Activated CD4-positive, alpha-beta T cell treated with anti-CD3 and anti-CD28 coated beads, Interleukin-2, amount 50 U/mL, for 16 hours (primary cell): ENCODE measurements around the gene MAP6D1.

Source experiments
- DNase-seq: peaks from one replicate; pipeline ENCODE4 v3.0.0-alpha.2; 2020

The MAP6D1 gene

DNA sequence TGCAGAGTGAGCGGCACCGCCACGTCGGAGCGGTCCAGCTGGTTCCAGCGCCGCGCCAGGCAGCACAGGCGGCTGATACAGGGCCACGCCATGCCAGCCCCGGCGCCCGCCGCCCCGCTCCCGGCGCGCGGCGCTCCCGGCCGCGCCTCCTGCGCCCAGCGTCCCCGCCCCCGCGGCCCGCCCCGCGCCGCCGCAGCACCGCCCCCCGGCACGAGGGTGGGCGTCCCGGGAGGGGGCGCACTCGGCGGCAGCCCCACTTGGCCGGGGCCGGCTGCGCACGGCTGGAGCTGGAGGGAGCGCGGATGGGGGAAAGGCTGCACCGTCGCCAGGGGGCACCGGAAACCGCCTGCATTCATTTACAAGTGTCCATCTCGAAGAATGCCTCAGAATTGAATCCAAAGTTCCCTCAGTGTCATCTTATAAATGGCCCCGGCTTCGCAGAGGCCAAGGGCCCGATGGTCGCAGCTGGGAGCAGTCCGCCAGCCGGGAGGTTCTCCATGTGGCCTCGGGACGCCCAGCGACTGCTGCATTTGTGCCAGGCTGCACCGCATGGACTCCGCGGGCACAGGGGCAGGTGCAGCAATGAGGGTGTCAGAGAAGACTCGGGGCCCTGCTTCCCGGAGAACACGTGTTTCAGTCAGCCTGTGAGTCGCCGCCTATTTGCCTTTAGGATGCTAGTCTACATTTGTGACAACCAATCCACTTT, at the start of gene MAP6D1:
Gene MAP6D1, minus strand, starts transcription at position 122 of the 706 bp plus-strand sequence. Its CDS starts 30 bp downstream, at position 92.
- DNase-seq: peak; percentile 35

DNA sequence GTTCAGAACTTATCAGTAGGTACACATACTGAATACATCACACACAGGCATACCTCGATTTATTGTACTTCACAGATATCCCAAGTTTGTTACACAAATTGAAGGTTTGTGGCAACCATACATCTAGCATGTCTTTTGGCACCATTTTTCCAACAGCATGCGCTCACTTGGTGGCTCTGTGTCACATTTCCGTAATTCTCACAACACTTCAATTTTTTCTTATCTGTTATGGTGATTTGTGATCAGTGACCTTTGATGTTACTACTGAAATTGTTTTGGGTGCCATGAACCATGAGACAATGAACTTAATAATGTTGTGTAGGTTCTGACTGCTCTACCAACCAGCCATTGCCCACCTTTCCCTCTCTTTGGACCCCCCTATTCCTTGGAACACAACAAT, 48.5 kb upstream of the MAP6D1 start:
- DNase-seq: no peak

DNA sequence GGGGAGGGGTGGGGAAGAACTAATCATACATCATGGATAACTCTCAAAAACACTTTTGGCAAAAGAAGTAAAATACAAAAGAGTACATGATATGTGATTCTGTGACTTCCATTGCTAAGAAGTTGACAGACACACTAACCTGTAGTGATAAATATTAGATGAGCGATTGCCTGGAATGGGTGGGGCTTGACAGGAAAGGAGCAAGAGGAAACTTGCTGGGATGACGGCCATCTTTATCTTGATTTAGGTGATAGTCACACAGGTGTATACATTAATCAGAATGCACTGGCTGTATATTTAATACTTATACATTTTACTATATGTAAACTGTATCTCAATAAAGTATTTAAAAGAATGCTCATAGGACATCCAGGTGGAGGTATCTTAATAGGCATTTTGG, 46.2 kb upstream of the MAP6D1 start:
- no peak for DNase-seq

DNA sequence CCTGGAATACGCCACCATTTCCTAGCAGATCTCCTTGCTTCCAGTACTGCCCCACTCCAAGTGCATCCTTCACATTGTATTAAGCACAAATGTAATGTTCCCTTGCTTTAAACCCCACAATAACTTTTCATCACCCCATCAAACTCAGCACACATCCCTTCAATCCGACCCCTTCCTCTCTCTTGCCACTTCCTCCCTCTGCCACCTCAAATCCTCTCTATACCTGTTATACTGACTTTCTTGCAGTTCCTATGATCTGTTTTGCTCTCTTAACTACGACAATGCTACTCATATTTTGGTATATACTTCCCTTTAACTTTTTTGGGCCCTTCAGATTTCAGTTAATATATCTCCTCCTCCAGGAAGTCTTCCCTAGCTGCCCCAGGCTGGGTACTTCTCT, 45.2 kb upstream of the MAP6D1 start:
- no peak for DNase-seq

DNA sequence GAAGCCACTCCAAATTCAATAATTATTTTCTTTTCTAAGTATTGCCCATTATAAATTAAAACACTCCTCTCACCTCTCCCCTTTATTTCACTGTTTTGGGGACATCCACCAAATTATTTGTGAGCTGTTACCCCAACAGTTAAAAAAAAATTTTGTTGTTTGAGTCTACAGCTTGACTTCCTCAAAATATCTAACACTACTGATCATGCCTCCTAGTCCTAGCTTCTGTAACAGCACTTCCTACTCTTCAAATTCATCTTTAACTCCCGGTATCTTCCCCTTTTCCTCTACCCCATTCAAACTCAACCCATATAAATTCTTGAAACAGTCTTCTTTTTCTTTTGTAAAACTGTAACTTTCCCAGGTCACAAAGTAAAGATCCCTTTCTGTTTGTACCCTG, 43.4 kb upstream of the MAP6D1 start:
- DNase-seq: no peak

DNA sequence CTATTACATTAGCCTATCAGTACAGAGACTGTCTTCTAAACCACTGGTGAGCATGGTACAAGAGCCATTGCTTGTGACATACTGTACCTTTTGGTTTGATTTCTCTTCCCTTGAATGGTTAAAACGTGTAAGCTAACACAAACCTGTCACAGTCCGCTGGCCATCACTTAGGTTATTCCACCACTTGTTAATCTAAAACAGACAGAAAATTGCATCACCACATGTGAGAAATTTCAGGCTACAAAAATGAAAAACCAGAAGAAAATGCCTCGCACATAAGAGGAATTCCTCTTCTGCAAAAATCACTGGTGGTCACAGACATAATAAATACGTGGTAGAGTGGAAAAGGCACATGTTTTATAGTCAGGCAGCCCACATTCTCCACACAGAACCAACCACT, 37.2 kb upstream of the MAP6D1 start:
- DNase-seq: no peak

DNA sequence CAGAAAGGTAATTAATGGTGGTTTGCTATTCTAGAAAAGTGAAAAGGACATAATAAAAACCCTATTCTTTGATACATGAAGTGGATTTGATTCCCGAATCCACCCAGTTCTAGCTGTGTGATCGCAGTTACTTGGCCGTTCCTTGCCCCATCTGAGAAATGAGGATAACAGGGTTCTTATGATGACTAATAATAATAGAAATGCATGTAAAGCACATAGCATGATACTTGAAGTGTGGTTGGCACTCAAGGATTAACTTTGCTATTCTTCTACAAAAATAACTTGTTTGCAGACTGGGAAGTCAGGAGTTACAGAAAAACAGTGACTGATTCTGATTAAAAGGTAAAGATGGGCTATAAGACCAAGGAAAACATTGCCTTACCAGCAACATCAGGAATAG, 32.5 kb upstream of the MAP6D1 start:
- DNase-seq: no peak

DNA sequence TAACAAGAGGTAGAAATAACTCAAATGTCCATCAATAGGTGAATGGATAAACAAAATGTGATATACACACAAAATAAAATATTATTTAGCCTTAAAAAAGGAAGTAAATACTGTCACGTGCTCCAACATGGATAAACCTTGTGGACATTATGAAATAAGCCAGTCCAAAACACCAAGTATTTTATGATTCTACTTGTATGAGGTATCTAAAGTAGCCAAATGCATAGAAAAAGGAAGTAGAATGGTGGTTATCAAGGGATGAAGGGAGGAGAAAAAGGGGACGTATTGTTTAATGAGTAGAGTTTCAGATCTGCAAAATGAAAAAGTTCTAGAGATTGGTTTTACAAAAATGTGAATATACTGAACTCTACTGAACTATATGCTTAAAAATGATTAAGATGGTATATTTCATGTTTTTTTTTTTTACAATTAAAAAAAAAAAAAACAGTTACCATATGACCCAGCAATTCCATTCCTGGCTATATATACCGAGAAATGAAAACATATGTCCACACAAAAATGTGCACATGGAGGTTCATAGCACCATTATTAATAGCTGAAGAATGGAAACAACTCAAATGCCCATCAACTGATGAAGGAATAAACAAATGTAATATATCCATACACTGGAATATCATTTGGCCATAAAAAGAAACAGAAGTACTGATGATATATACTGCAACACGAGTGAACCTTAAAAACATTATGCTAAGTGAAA, 29.1 kb upstream of the MAP6D1 start:
- no peak for DNase-seq

DNA sequence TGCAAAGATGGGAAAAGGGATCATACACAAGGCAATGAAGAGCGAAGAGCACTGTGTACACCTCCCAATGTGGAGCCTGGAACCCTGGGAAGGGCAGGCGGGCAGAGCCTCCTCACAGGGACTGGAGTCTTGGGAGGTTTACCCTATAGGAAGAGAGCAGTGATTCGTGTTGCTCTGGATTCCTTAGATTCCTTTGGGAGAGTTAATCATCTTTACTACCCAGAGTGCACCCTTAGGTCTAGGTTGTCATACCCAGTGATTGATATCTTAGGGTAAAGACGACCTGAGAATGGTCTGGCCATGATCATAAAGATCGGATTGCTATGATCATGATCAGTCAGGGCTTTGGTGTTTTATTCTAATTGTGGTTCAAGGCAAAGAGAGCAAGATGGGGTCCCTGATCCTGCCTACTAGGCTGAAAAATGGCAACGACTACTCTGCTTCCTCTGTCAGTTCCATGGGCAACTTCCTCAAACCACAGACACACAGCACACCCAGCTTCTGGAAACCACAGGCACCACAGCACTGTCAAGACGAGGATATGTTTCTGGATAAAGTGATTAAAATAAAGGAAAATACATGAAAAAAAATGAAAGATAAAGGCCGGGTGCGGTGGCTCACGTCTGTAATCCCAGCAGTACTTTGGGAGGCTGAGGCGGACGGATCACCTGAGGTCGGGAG, 20.4 kb upstream of the MAP6D1 start:
- no peak for DNase-seq

DNA sequence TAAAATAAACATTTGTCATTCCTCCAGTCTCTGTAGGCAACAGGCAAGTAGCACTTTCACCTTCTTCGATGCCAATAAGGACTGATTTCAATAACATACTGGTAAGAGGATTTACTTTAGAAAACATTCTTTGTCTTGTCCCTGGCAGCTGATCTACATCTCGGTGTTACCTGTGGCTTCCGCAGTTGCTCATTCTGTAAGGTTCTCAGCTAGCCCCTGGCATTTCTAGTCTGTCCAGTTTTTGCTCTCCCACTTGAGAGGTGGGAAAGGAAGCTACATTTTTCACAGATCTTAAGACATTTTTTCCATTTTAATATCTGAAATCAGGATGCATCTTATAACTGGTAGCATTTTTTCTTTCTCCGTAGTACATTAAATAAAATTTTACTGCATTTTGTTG, 19.7 kb upstream of the MAP6D1 start:
- no peak for DNase-seq

DNA sequence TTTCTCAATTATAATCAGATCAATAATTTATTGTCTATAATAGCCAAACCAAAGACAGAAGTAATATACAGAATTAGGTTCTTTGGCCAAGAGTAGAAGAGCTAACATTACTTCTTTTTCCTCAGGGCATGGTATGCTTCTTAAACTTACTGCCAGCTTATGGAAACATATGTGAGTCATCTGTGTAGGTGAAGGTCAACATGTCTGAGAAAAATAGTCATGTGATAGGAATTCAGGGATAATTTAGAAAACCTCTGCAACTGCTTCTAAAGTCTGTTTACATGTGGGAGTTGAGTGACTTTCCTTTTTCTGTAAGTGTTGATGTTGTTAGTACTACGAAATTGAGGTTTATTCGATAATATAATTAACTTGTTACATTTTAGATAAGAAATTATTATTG, 19.2 kb upstream of the MAP6D1 start:
- peak; percentile 21 for DNase-seq

DNA sequence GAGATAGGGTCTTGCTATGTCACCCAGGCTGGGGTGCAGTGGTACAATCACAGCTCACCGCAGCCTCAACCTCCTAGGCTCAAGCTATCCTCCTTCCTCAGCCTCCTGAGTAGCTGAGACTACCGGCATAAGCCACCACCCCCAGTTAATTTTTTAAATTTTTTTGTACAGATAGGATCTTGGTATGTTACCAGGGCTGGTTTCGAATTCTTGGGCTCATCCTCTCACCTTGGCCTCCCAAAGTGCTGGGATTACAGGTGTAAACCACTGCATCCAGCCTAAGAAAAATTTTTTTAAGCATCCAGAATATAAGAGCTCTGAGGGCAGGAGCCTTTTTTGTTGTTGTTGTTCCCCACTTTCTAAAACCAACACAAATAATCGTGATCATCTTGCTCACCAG, 14.4 kb upstream of the MAP6D1 start:
- DNase-seq: no peak

DNA sequence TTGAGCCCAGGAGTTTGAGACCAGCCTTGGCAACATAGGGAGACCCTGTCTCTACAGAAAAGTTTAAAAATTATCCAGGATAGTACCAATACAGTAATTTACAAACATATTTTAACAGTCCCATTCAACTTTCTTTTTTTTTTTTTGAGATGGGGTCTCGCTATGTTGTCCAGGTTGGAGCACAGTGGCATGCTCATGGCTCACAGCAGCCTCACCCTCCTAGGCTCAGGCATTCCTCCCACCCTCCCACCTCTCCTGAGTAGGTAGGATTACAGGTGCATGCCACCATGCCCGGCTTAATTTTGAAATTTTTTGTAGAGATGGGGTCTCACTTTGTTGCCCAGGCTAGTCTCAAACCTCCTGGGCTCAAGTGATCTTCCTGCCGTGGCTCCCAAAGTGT, 12.5 kb upstream of the MAP6D1 start:
- no peak for DNase-seq

DNA sequence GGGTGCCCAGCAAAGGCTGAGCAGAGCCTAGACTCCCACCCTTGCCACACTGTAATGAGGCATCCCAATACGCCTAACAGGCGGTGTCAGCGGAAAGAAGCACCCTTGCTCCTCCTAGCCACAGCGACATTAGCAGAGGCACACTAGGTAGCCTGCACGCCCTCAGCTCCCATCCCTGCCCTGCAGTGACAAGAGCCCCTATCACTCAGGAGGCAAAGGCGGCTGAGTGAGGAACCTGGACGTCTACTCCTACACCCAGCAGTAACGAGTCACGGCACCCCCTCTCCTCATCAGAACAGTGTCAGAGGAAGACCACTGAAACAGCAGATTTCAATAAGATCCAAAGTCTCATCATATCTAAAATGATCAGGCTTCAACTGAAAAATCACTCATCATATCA, 12.0 kb upstream of the MAP6D1 start:
- no peak for DNase-seq

DNA sequence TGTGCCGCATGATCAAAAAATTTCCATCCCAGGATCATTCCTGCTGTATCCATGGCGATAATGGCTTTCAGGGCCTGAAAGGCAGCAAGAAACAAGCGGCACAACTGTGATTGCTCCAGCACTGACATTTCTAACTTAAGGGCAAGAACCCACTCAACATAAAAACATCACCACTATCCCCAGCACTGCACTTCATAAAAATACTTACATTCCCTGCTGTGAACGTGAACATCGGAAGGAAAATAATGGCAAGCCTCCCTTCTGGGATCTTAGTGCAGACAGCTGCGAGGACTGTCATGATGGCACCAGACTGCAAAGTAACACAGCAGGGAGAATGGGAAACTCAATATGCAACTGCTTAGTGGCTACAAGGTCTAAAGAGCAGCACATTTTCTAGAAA, 8.1 kb upstream of the MAP6D1 start:
- DNase-seq: no peak

DNA sequence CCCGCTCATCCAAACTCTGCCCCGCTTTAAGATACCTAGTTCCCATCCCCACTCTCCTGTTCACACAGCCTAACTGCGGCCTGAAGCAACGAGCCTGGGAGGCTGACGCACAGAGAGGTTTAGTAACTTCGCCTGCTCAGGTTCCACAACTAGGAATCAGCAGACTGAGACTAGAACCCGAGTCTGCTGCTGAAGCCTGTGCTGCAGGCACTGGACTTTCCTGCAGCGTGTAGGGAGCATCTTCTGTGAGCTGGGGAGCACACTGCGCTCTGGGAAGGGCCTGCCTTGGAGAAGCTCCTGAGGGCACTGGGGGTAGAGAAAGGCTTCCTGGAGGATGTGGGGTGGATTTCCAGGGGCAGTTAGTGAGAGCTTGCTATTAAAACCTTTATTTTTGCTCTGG, 4.8 kb upstream of the MAP6D1 start:
- DNase-seq: no peak

DNA sequence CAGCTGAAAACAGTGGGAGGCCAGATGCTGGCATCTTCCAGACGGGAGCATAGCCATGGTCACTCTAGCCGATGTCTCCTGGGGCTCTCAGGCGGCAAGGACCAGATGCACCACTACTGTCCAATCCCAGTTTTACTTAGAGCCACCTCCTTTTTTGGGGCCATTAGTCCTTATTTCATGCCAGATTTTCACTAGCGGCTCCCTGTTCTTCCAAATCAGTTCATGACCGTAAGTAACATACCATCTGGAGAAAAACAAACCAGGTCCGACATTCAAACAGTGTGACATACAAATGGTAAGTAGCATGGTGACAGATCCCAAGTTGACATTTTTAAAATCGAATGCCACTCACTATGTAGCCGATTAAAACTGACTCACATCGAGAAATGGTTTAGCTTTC, 4.1 kb upstream of the MAP6D1 start:
- DNase-seq: no peak

DNA sequence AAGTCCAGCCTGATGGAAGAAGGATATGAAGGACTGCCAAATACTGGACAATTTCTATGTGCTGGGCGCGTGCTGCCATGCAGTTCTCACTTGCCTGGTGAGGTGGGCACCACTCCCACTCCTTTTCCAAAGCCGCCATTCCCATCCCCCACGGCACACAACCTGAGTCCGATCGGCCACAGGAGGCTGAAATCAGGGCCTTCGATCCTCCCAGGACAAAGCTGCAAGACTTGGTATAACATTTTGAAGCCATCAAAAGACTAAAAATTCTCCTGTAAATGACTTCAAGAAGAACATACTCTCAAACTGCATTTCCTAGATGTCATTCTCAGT, 3.1 kb upstream of the MAP6D1 start:
- DNase-seq: no peak

DNA sequence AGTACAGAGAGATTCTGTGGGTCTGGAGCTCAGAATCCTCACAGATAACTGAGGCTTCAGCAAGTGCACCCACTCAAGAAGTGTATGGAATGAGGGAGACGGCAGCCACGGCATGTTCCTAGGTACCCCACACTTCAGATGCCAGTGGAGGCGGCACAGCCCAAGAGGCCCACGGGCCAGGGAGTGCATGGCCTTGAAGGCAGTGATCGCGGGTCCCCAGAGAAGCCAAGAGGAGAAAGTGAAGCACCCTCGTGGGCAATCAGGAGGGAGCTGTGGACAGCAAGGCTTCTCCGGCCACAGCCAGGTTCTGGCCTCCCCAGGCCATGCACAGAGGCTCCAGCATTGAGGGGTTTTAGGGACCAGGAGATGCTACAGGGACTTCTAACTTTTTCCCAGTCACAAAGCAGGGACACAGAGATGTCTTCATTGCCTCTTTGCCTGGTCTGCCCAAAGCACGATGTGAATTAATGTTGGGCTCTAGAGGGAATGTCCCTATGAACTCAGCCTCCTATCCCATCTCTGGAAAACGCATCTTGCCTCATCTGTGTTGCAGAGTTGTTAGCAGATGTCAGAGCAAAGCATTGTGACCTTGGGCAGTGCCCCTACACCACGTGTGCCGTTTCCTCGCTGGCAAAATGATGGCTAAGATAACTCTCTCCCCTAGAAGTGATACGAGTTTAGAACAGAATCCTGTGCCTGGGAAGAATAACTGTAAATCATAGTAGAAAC, 2.6 kb upstream of the MAP6D1 start:
- DNase-seq: no peak

DNA sequence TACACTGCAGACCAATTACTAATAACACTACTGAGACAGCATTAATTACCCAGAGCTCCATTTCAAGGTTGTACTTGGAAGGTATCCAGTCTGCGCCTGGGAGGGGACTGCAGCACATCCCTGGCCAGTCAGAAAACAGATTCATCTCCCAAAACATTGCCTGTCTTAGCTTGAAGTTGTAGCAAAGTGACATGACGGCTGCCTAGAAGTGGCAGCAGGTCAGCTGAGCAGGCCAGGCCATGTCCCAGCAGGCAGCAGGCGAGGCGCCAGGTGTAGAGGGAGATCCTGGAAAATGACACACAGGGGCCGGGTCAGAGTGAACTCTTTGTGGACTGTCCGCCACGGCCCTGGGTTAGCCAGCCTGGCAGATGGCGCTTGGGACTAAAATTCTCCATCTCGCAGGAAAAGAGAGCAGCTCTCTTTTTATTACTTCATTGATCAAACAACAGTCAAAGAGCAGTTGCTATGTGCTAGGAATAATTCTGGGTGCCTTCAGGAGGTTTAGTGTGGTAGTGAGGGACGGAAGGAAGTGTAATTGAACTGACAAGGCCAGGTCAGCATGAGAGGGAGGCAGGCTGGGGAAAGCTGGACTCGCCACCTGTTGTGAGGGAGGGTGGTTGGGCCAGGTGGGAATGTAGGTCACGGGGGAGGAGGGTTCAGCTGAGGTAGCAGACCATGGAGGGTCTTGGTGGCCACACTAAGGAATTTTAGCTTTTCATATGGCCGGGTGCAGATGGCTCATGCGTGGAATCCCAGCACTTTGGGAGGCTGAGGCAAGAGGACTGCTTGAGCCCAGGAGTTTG, 1.3 kb upstream of the MAP6D1 start:
- DNase-seq: no peak

DNA sequence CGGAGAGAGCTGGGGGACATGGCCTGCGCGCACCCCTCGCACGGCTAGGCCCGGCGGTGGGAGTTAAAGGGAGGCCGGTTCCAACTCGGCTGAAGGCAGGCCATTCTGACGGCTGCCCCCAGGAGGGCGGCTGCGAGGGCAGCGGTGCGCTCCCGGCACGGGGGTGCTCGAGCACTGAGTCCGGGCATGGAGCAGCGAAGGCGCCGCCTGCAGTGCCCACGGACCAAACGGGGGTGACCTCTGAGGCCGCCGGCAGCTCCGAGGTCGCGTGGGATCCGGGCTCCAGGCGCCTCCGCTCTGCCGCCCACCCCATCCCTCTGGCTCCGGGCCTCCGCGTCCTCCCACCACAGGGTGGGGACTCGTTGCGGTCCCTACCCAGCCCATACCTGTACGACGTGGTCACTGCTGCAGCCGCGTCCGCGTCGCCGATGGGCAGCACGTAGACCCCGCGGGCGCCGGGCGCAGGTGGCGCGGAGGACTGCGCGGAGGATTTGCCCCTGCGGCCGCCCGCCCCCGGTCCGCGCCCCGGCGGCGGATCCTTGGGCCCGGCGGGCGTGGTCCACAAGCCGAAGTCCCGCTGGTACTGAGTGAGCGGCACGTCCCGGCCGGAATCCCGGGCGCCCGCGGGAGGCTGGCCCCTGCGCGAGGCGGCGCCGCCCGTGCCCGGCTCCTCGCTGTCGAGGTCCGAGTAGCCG, 469 bp downstream of the MAP6D1 start:
- no peak for DNase-seq

DNA sequence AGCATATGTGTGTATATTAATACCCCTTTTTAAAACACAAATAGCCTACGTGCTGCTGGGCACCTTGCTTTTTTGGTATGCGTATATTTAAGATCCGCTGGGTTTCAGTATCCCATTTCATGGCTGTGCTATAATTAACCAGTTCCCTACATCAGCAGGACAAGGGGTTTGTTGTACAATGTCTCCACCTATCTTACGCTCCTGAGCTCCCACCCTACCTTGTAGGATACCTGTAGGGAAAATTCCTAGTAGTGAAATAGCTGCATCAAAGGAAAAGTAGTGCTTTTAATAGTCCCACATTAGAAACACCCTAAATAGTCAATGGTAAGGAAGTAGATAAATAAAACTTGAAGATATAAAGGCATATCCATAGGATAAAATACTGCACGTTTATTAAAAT, 1.4 kb downstream of the MAP6D1 start:
- no peak for DNase-seq
